IMR-90 (cell line): Measurements from ENCODE around the gene MOCOS. TPM values are rescaled to one million over a fixed set of nuclear protein-coding genes. Genes with fewer than 3 reads are reported as not detected.

Experiments used
- ATAC-seq: fragments of 200-7000 bp; cut with Tn5 transposase; 2 replicates; pipeline ENCODE4 v1.9.1; 2020; ENCODE audit warnings: low read depth, mild to moderate bottlenecking, moderate library complexity
- BruUV-seq: library from RNA; stranded (reverse); fragments of 400-500 nt; replicated peaks from 2 replicates; lab custom pipeline; 2021; lab: Mats Ljungman, UMichigan
- CTCF ChIA-PET: fragments of 300-600 bp; formaldehyde crosslinking; extraction: SDS; loops from one replicate; lab custom pipeline; 2021; ENCODE audit warnings: antibody characterized with exemption; lab: Yijun Ruan, JAX
- POLR2A ChIA-PET: fragments of 300-600 bp; sonication (Branson Sonifier 250); formaldehyde crosslinking; loops from one replicate; lab custom pipeline; 2022; ENCODE audit warnings: antibody characterized with exemption; ENCODE audit not compliant: unreplicated experiment; lab: Charles Lee
- DNase-seq: peaks from one replicate; pipeline ENCODE4 v3.0.0; 2013
- H2AFZ ChIP-seq: replicated peaks from 2 replicates; pipeline ENCODE3; 2013; ENCODE audit warnings: low read length, mild to moderate bottlenecking; ENCODE audit not compliant: poor library complexity
- H2AK5ac ChIP-seq: 2 replicates; pipeline ENCODE4 v1.6.1; 2013; ENCODE audit warnings: low read depth, low read length, inconsistent platforms
- H2AK9ac ChIP-seq: replicated peaks from 2 replicates; pipeline ENCODE3; 2013; ENCODE audit warnings: mild to moderate bottlenecking, low read depth, low read length, moderate library complexity; ENCODE audit not compliant: poor library complexity
- H2BK120ac ChIP-seq: 2 replicates; pipeline ENCODE4 v1.6.1; 2013; ENCODE audit warnings: low read depth, low read length, inconsistent platforms
- H2BK15ac ChIP-seq: 3 replicates; pipeline ENCODE4 v1.6.1; 2013; ENCODE audit warnings: low read depth, low read length, inconsistent platforms
- H2BK20ac ChIP-seq: 2 replicates; pipeline ENCODE4 v1.6.1; 2013; ENCODE audit warnings: low read depth, mild to moderate bottlenecking, inconsistent platforms, low read length, moderate library complexity
- H2BK5ac ChIP-seq: 2 replicates; pipeline ENCODE4 v1.6.1; 2013; ENCODE audit warnings: mild to moderate bottlenecking, low read depth, low read length, inconsistent platforms; ENCODE audit not compliant: poor library complexity, severe bottlenecking
- H3K14ac ChIP-seq: replicated peaks from 2 replicates; pipeline ENCODE4 v1.6.1; 2013; ENCODE audit warnings: low read depth, low read length, inconsistent platforms
- H3K18ac ChIP-seq: 2 replicates; pipeline ENCODE4 v1.6.1; 2013; ENCODE audit warnings: low read depth, low read length, control low read depth
- H3K23ac ChIP-seq: 2 replicates; pipeline ENCODE4 v1.6.1; 2013; ENCODE audit warnings: low read depth, low read length, inconsistent platforms
- H3K27ac ChIP-seq: 2 replicates; pipeline ENCODE4 v1.5.1; 2013; ENCODE audit warnings: mild to moderate bottlenecking, control low read depth, low read length; ENCODE audit not compliant: insufficient read depth
- H3K27me3 ChIP-seq: 2 replicates; pipeline ENCODE4 v1.6.1; 2013; ENCODE audit warnings: low read length; ENCODE audit not compliant: control insufficient read depth, insufficient read depth
- H3K36me3 ChIP-seq: 2 replicates; pipeline ENCODE4 v1.6.1; 2013; ENCODE audit warnings: low read length, mixed read lengths; ENCODE audit not compliant: control insufficient read depth, insufficient read depth
- H3K4ac ChIP-seq: 2 replicates; pipeline ENCODE4 v1.6.1; 2013; ENCODE audit warnings: low read depth, low read length, inconsistent platforms
- H3K4me1 ChIP-seq: 2 replicates; pipeline ENCODE4 v1.6.1; 2013; ENCODE audit warnings: low read length, mixed read lengths; ENCODE audit not compliant: control insufficient read depth, insufficient read depth
- H3K4me2 ChIP-seq: 2 replicates; pipeline ENCODE4 v1.6.1; 2013; ENCODE audit warnings: low read depth, mild to moderate bottlenecking, control low read depth, low read length, moderate library complexity
- H3K4me3 ChIP-seq: 2 replicates; pipeline ENCODE4 v1.5.1; 2013; ENCODE audit warnings: low read depth, mild to moderate bottlenecking, control low read depth, low read length, moderate library complexity; ENCODE audit not compliant: insufficient read depth
- H3K56ac ChIP-seq: 2 replicates; pipeline ENCODE4 v1.6.1; 2013; ENCODE audit warnings: low read length, inconsistent platforms; ENCODE audit not compliant: insufficient read depth; ENCODE audit errors: extremely low read depth
- H3K79me1 ChIP-seq, 2 experiments: 2 replicates each; pipeline ENCODE4 v1.6.1; 2013; ENCODE audit warnings: low read length in 2 of 2, inconsistent platforms in 1 of 2, low read depth in 1 of 2
- H3K9ac ChIP-seq: 2 replicates; pipeline ENCODE4 v1.6.1; 2013; ENCODE audit warnings: low read depth, low read length, control low read depth
- H3K9me1 ChIP-seq: 2 replicates; pipeline ENCODE4 v1.6.1; 2013; ENCODE audit warnings: low read length, inconsistent platforms; ENCODE audit not compliant: insufficient read depth
- H3K9me3 ChIP-seq: 2 replicates; pipeline ENCODE4 v1.6.1; 2013; ENCODE audit warnings: low read length; ENCODE audit not compliant: control insufficient read depth, insufficient read depth
- H4K20me1 ChIP-seq: 2 replicates; pipeline ENCODE4 v1.6.1; 2013; ENCODE audit warnings: low read length, inconsistent platforms; ENCODE audit not compliant: insufficient read depth
- H4K5ac ChIP-seq: 2 replicates; pipeline ENCODE4 v1.6.1; 2013; ENCODE audit warnings: mild to moderate bottlenecking, low read depth, low read length, control low read depth
- H4K8ac ChIP-seq, 2 experiments: 2 replicates each; pipeline ENCODE4 v1.6.1; 2013; ENCODE audit warnings: low read depth in 2 of 2, low read length in 2 of 2, control low read depth in 1 of 2, inconsistent platforms in 1 of 2
- H4K91ac ChIP-seq: 2 replicates; pipeline ENCODE4 v1.6.1; 2013; ENCODE audit warnings: low read depth, low read length, inconsistent platforms; ENCODE audit not compliant: insufficient read depth
- BHLHE40 ChIP-seq: fragments of 150-350 bp; IDR thresholded peaks from 2 replicates; pipeline ENCODE4 v1.6.1; 2016; ENCODE audit warnings: mild to moderate bottlenecking, low read depth, low read length
- CEBPB ChIP-seq: IDR thresholded peaks from 2 replicates; pipeline ENCODE4 v1.6.1; 2012; ENCODE audit warnings: low read depth, low read length, improper control_type of control experiment
- CHD1 ChIP-seq: IDR thresholded peaks from 2 replicates; pipeline ENCODE4 v1.6.1; 2012; ENCODE audit warnings: low read depth, low read length, improper control_type of control experiment
- FOS ChIP-seq: fragments of 150-350 bp; IDR thresholded peaks from 2 replicates; pipeline ENCODE4 v1.6.1; 2016; ENCODE audit warnings: low read depth, low read length
- MAFK ChIP-seq: IDR thresholded peaks from 2 replicates; pipeline ENCODE4 v1.6.1; 2012; ENCODE audit warnings: low read depth, low read length, improper control_type of control experiment
- MAZ ChIP-seq: IDR thresholded peaks from 2 replicates; pipeline ENCODE4 v1.6.1; 2012; ENCODE audit warnings: low read depth, mild to moderate bottlenecking, low read length, improper control_type of control experiment, moderate library complexity, borderline replicate concordance
- MXI1 ChIP-seq: IDR thresholded peaks from 2 replicates; pipeline ENCODE4 v1.6.1; 2012; ENCODE audit warnings: low read depth, mild to moderate bottlenecking, low read length, moderate library complexity, borderline replicate concordance
- NFE2L2 ChIP-seq: fragments of 150-350 bp; IDR thresholded peaks from 2 replicates; pipeline ENCODE4 v1.6.1; 2016; ENCODE audit warnings: low read depth, mild to moderate bottlenecking, low read length
- POLR2A ChIP-seq: IDR thresholded peaks from 2 replicates; pipeline ENCODE4 v1.6.1; 2012; ENCODE audit warnings: mild to moderate bottlenecking, low read depth, low read length
- RAD21 ChIP-seq: IDR thresholded peaks from 2 replicates; pipeline ENCODE4 v1.6.1; 2012; ENCODE audit warnings: low read length, improper control_type of control experiment
- RCOR1 ChIP-seq: IDR thresholded peaks from 2 replicates; pipeline ENCODE4 v1.6.1; 2012; ENCODE audit warnings: mild to moderate bottlenecking, low read length, improper control_type of control experiment; ENCODE audit not compliant: insufficient replicate concordance
- SMC3 ChIP-seq: fragments of 150-350 bp; IDR thresholded peaks from 2 replicates; pipeline ENCODE4 v1.6.1; 2016; ENCODE audit warnings: low read depth, mild to moderate bottlenecking, antibody characterized with exemption, low read length, moderate library complexity
- dilution Hi-C: fragments of 300-500 bp; cut with HindIII; formaldehyde crosslinking; loops from one replicate; pipeline ENCODE4 v1.14.3; 2018; ENCODE audit warnings: low sequenced_read_pairs; ENCODE audit not compliant: unreplicated experiment
- in situ Hi-C: fragments of 300-500 bp; cut with MboI; formaldehyde crosslinking; loops from 3 replicates; pipeline ENCODE4 v1.14.3; 2019; ENCODE audit warnings: low sequenced_read_pairs, inconsistent platforms, mixed read lengths
- intact Hi-C: fragments of 100-400 bp; cut with micrococcal nuclease; formaldehyde crosslinking; loops from 2 replicates; pipeline ENCODE4 v1.10.0; 2022
- polyA plus RNA-seq, 3 experiments: library from polyadenylated mRNA; depleted of rRNA; stranded (reverse); fragments of >200 nt; gene quantifications; 2 replicates each; pipeline ENCODE4 v1.2.3, GENCODE V29; 2012; ENCODE audit warnings: low replicate concordance in 1 of 3
- total RNA-seq: library from RNA; depleted of rRNA; stranded (reverse); fragments of >200 nt; gene quantifications from 2 replicates; pipeline ENCODE4 v1.2.3, GENCODE V29; 2012
- TF ChIP-seq, protein P1 (sequence below): conservative IDR thresholded peaks from 2 replicates; pipeline ENCODE4 v1.5.1; 2012; ENCODE audit warnings: mild to moderate bottlenecking, low read depth, low read length, improper control_type of control experiment
- TF ChIP-seq, protein P2 (sequence below): fragments of 150-350 bp; IDR thresholded peaks from 2 replicates; pipeline ENCODE4 v1.6.1; 2016; ENCODE audit warnings: low read depth, mild to moderate bottlenecking, low read length, moderate library complexity, borderline replicate concordance
- TF ChIP-seq, protein P3 (sequence below): fragments of 150-350 bp; IDR thresholded peaks from 2 replicates; pipeline ENCODE4 v1.6.1; 2017; ENCODE audit warnings: mild to moderate bottlenecking, antibody characterized with exemption, low read length, low read depth

MOCOS gene
- total and polyA plus RNA-seq, 2 of the 4 experiments (the other 2 are of a cell fraction), result 1.1 to 2.2 TPM

DNA sequence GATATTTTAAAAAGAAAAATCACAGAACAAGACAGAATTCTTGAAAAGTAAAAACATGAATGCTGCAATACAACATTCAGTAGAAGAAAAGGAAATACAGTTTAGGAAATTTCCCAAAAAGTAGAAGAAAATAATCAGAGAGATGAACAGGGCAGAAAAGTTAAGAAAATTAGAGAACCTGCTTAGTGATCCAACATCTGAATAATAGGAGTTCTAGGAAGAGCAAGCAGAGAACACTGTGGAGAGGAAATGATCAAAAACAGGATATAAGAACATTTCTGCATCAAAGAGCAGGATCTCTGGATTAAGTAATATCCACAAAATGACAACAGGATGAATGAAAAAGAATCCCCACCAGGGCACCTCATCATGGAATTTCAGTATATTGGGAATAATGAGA, 101.4 kb downstream of the MOCOS start:
- Histone ChIP-seq H3K14ac (no peak overlapping the region), H2BK5ac (no peak overlapping the region), H4K20me1 (no peaks in the 10 kb centered on the region), H3K79me1 (no peaks in the 10 kb centered on the region), H3K27ac (no peak overlapping the region), H3K27me3 (no peaks in the 10 kb centered on the region; the same call in 1 of the 2 replicates), H3K36me3 (no peaks in the 10 kb centered on the region), H3K4me2 (no peak overlapping the region), H4K8ac (no peak overlapping the region), H2BK20ac (no peak overlapping the region), H3K56ac (no peak overlapping the region), H4K5ac (no peak overlapping the region), H2BK120ac (no peak overlapping the region), H3K9me1 (no peaks in the 10 kb centered on the region), H2AFZ (no peak overlapping the region), H2BK15ac (no peak overlapping the region), H3K4ac (no peak overlapping the region), H3K9me3 (peaks cover 2% of the 10 kb centered on the region), H3K18ac (no peak overlapping the region), H3K9ac (no peak overlapping the region), H3K4me1 (no peaks in the 10 kb centered on the region), H2AK5ac (no peak overlapping the region), H3K23ac (no peak overlapping the region), H4K91ac (no peak overlapping the region), H3K4me3 (no peak overlapping the region), H2AK9ac (no peak overlapping the region)
- ChIA-PET POLR2A (interaction anchor here (0.6 kb wide), 1 partner anchor 870 kb away, joined by 3 read pairs; no protein-coding TSS in a partner anchor), CTCF (no interaction called here)
- DNase-seq, result no peak
- intact Hi-C loops, result no loop called here
- BruUV-seq, result no TSS peak
- TF ChIP-seq MXI1, result no peak
- TF ChIP-seq NFE2L2, result no peak
- TF ChIP-seq SMC3, result no peak
- no peak for TF ChIP-seq MAZ
- no peak for TF ChIP-seq RAD21
- TF ChIP-seq, protein P1, sequence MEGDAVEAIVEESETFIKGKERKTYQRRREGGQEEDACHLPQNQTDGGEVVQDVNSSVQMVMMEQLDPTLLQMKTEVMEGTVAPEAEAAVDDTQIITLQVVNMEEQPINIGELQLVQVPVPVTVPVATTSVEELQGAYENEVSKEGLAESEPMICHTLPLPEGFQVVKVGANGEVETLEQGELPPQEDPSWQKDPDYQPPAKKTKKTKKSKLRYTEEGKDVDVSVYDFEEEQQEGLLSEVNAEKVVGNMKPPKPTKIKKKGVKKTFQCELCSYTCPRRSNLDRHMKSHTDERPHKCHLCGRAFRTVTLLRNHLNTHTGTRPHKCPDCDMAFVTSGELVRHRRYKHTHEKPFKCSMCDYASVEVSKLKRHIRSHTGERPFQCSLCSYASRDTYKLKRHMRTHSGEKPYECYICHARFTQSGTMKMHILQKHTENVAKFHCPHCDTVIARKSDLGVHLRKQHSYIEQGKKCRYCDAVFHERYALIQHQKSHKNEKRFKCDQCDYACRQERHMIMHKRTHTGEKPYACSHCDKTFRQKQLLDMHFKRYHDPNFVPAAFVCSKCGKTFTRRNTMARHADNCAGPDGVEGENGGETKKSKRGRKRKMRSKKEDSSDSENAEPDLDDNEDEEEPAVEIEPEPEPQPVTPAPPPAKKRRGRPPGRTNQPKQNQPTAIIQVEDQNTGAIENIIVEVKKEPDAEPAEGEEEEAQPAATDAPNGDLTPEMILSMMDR, result no peak
- no peak for TF ChIP-seq RCOR1
- TF ChIP-seq CHD1, result no peak
- TF ChIP-seq CEBPB, result no peak
- no peak for TF ChIP-seq POLR2A
- TF ChIP-seq, protein P2, sequence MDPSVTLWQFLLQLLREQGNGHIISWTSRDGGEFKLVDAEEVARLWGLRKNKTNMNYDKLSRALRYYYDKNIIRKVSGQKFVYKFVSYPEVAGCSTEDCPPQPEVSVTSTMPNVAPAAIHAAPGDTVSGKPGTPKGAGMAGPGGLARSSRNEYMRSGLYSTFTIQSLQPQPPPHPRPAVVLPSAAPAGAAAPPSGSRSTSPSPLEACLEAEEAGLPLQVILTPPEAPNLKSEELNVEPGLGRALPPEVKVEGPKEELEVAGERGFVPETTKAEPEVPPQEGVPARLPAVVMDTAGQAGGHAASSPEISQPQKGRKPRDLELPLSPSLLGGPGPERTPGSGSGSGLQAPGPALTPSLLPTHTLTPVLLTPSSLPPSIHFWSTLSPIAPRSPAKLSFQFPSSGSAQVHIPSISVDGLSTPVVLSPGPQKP, result no peak
- TF ChIP-seq MAFK, result no peak
- no peak for TF ChIP-seq BHLHE40
- TF ChIP-seq, protein P3, sequence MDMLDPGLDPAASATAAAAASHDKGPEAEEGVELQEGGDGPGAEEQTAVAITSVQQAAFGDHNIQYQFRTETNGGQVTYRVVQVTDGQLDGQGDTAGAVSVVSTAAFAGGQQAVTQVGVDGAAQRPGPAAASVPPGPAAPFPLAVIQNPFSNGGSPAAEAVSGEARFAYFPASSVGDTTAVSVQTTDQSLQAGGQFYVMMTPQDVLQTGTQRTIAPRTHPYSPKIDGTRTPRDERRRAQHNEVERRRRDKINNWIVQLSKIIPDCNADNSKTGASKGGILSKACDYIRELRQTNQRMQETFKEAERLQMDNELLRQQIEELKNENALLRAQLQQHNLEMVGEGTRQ, result no peak
- no peak for TF ChIP-seq FOS
- in situ Hi-C loops, result loop anchor here (10.0 kb wide), 2 partner anchors 466 to 534 kb away; no protein-coding TSS in a partner anchor
- ATAC-seq, result no peak
- dilution Hi-C loops, result no loop called here
